Right renal pelvis (tissue), 4 donors: ENCODE data around the gene SGIP1. TPM values are rescaled to one million over a fixed set of nuclear protein-coding genes. Genes with fewer than 3 reads are reported as not detected.
"Not testable (repeated sequence)": the region's sequence is repeated elsewhere in the genome, so short reads cannot be mapped to it uniquely, and the experiment has no call there.

ENCODE experiments used
- DNase-seq, 4 donors: peaks; one replicate each; pipeline ENCODE4 v3.0.0-alpha.2; 2013; ENCODE audit warnings: low read depth in 4 of 4, low spot score in 3 of 4, missing footprints in 1 of 4
- polyA plus RNA-seq, 4 donors: library from polyadenylated mRNA; unstranded; fragments of 120-200 nt; gene quantifications; one replicate each; pipeline ENCODE4 v1.2.1, GENCODE V29; 2013; ENCODE audit not compliant: insufficient read length in 4 of 4

SGIP1 gene
- polyA plus RNA-seq, 4 donors: 12.8 to 16.4 (median 15.4) TPM

- peak; percentile 47 to 68 (median 54) for DNase-seq
These were observed 192.1 kb downstream of the SGIP1 start for GRCh38 chr1:66725885-66726665.

GRCh38 chr1:66728021-66728420 lies 194.1 kb downstream of the SGIP1 start:
- DNase-seq: no peak

- DNase-seq: not testable (repeated sequence)
These were observed 194.8 kb downstream of the SGIP1 start for GRCh38 chr1:66728716-66729115.

- DNase-seq: no peak
These were observed 195.2 kb downstream of the SGIP1 start for GRCh38 chr1:66729119-66729518.

- DNase-seq: no peak
These were observed 195.6 kb downstream of the SGIP1 start for GRCh38 chr1:66729523-66729922.

- no peak for DNase-seq
These were observed 196.5 kb downstream of the SGIP1 start for GRCh38 chr1:66730462-66730861.

- DNase-seq: no peak
These were observed 197.4 kb downstream of the SGIP1 start for GRCh38 chr1:66731170-66731865.

- no peak for DNase-seq
These were observed 198.6 kb downstream of the SGIP1 start for GRCh38 chr1:66732407-66733166.

- no peak for DNase-seq
These were observed 199.5 kb downstream of the SGIP1 start for GRCh38 chr1:66733348-66734017.

- not testable (repeated sequence) for DNase-seq
These were observed 200.6 kb downstream of the SGIP1 start for GRCh38 chr1:66734531-66734930.

GRCh38 chr1:66737836-66738235 lies 203.9 kb downstream of the SGIP1 start:
- DNase-seq: no peak

- DNase-seq: no peak
These were observed 205.6 kb downstream of the SGIP1 start for GRCh38 chr1:66739401-66740157.

- DNase-seq: no peak
These were observed 211.5 kb downstream of the SGIP1 start for GRCh38 chr1:66745451-66745850.

- DNase-seq: no peak
These were observed 213.5 kb downstream of the SGIP1 start for GRCh38 chr1:66747501-66747900.

- DNase-seq: no peak
These were observed 216.6 kb downstream of the SGIP1 start for GRCh38 chr1:66750577-66750976.

GRCh38 chr1:66751160-66751559 lies 217.2 kb downstream of the SGIP1 start:
- no peak for DNase-seq

GRCh38 chr1:66752000-66752592 lies 218.1 kb downstream of the SGIP1 start, which contains the start of gene DYNLT5:
Gene DYNLT5, plus strand, starts transcription at chr1:66752459. Its CDS starts 2,200 bp downstream, at chr1:66754659.
- DNase-seq: peak; percentile 10 to 32 (median 21)

- DNase-seq: no peak
These were observed 218.9 kb downstream of the SGIP1 start for GRCh38 chr1:66752671-66753371.

GRCh38 chr1:66757722-66758240 lies 223.8 kb downstream of the SGIP1 start:
- DNase-seq: no peak
